Measurements from ENCODE around the gene CLSTN1. TPM values are rescaled to one million over a fixed set of nuclear protein-coding genes. Genes with fewer than 3 reads are reported as not detected.

CLSTN1 gene
- total and polyA plus RNA-seq, 2 of the 13 experiments (the other 11 are each of a cell fraction or from before 2014, with no cell fraction given), result 19.7 to 29.8 TPM

- TF ChIP-seq GFI1 (CRISPR knock-in tag; IDR thresholded peaks at IDR 0.05; ENCODE audit: borderline replicate concordance) (peak; percentile 26; the same call in 1 of the 2 replicates), ZBTB44 (CRISPR knock-in tag; IDR thresholded peaks at IDR 0.05) (no peak), ZNF792 (CRISPR knock-in tag; IDR thresholded peaks at IDR 0.05) (0 out of 2 replicates have a peak, but pooled peaks have one; percentile 14), XRCC5 (optimal IDR thresholded peaks at IDR 0.05; ENCODE audit: low read length) (no peak), ZNF468 (CRISPR knock-in tag; IDR thresholded peaks at IDR 0.05) (no peak), NCOA2 (CRISPR knock-in tag; IDR thresholded peaks at IDR 0.05) (peak; percentile 22; the same call in 1 of the 2 replicates), NFE2L2 (IDR thresholded peaks at IDR 0.05; ENCODE audit: low read length) (no peak), GLMP (CRISPR knock-in tag; IDR thresholded peaks at IDR 0.05; ENCODE audit: borderline replicate concordance) (no peak), ZNF562 (CRISPR knock-in tag; IDR thresholded peaks at IDR 0.05; ENCODE audit: borderline replicate concordance) (no peak), ZMAT3 (CRISPR knock-in tag; conservative IDR thresholded peaks at IDR 0.05) (no peak), ZNF770 (CRISPR knock-in tag; IDR thresholded peaks at IDR 0.05) (peak; percentile 29; the same call in 1 of the 2 replicates), ZBTB14 (CRISPR knock-in tag; IDR thresholded peaks at IDR 0.05) (peak; percentile 95), ZHX2 (IDR thresholded peaks at IDR 0.05; ENCODE audit: low read depth) (peak; percentile 86), ZHX2 (CRISPR knock-in tag; IDR thresholded peaks at IDR 0.05; ENCODE audit: borderline replicate concordance) (no peak), NFATC3 (CRISPR knock-in tag; IDR thresholded peaks at IDR 0.05) (no peak), ZNF766 (CRISPR knock-in tag; IDR thresholded peaks at IDR 0.05; ENCODE audit: borderline replicate concordance) (0 out of 2 replicates have a peak, but pooled peaks have one; percentile 35)
Measured at GRCh38 chr1:9823943-9824701, at the start of gene CLSTN1 (continued).

Data from HepG2 (cell line).